Putamen (tissue), 1 donor: ENCODE data around the gene ARHGEF37.

Source experiments
- DNase-seq: peaks from one replicate; pipeline ENCODE4 v3.0.0-alpha.2; 2016; ENCODE audit warnings: low spot score

Gene ARHGEF37

GRCh38 chr5:149628846-149629388 is 47.6 kb downstream of the ARHGEF37 start:
- no peak for DNase-seq

GRCh38 chr5:149629421-149629820 is 48.1 kb downstream of the ARHGEF37 start:
- no peak for DNase-seq

GRCh38 chr5:149630337-149630736 is 49.0 kb downstream of the ARHGEF37 start:
- no peak for DNase-seq

- no peak for DNase-seq
These were observed 50.2 kb downstream of the ARHGEF37 start for GRCh38 chr5:149631506-149631905.

- no peak for DNase-seq
These were observed 51.3 kb downstream of the ARHGEF37 start for GRCh38 chr5:149632311-149633251.

GRCh38 chr5:149633476-149634350 is 52.4 kb downstream of the ARHGEF37 start:
- no peak for DNase-seq

GRCh38 chr5:149635394-149635793 is 54.1 kb downstream of the ARHGEF37 start:
- DNase-seq, result no peak

- no peak for DNase-seq
These were observed 55.0 kb downstream of the ARHGEF37 start for GRCh38 chr5:149636191-149636860.

- peak; percentile 56 for DNase-seq
These were observed 55.6 kb downstream of the ARHGEF37 start for GRCh38 chr5:149636861-149637246.

GRCh38 chr5:149638136-149638535 is 56.8 kb downstream of the ARHGEF37 start:
- no peak for DNase-seq

- DNase-seq, result no peak
These were observed 57.4 kb downstream of the ARHGEF37 start for GRCh38 chr5:149638546-149639241.

- no peak for DNase-seq
These were observed 58.4 kb downstream of the ARHGEF37 start for GRCh38 chr5:149639737-149640136.

- DNase-seq, result no peak
These were observed 59.2 kb downstream of the ARHGEF37 start for GRCh38 chr5:149640350-149640999.

- DNase-seq, result no peak
These were observed 59.8 kb downstream of the ARHGEF37 start for GRCh38 chr5:149641000-149641576.

- no peak for DNase-seq
These were observed 60.3 kb downstream of the ARHGEF37 start for GRCh38 chr5:149641600-149641999.

- no peak for DNase-seq
These were observed 62.5 kb downstream of the ARHGEF37 start for GRCh38 chr5:149643781-149644180.

GRCh38 chr5:149644629-149645028 is 63.3 kb downstream of the ARHGEF37 start:
- DNase-seq, result no peak

- no peak for DNase-seq
These were observed 63.9 kb downstream of the ARHGEF37 start for GRCh38 chr5:149645236-149645635.

GRCh38 chr5:149645725-149646124 is 64.4 kb downstream of the ARHGEF37 start:
- DNase-seq, result no peak

GRCh38 chr5:149646564-149646963 is 65.3 kb downstream of the ARHGEF37 start:
- no peak for DNase-seq
